Activated naive CD8-positive, alpha-beta T cell treated with anti-CD3 and anti-CD28 coated beads for 36 hours (primary cell): ENCODE data around the gene BICDL2. TPM values are rescaled to one million over a fixed set of nuclear protein-coding genes. Genes with fewer than 3 reads are reported as not detected.
"Not testable (repeated sequence)": the region's sequence is repeated elsewhere in the genome, so short reads cannot be mapped to it uniquely, and the experiment has no call there.

Experiments used
- DNase-seq: peaks from one replicate; pipeline ENCODE4 v3.0.0; 2021
- H3K27ac Mint-ChIP-seq: one replicate; pipeline ENCODE4 v1.8.0; 2022; ENCODE audit warnings: mild to moderate bottlenecking, moderate library complexity, mixed read lengths
- H3K27me3 Mint-ChIP-seq: one replicate; pipeline ENCODE4 v1.8.0; 2022; ENCODE audit warnings: mild to moderate bottlenecking, mixed read lengths
- H3K36me3 Mint-ChIP-seq: one replicate; pipeline ENCODE4 v1.8.0; 2021; ENCODE audit warnings: mild to moderate bottlenecking, mixed read lengths
- H3K4me1 Mint-ChIP-seq: one replicate; pipeline ENCODE4 v1.8.0; 2021; ENCODE audit warnings: mixed read lengths
- H3K4me3 Mint-ChIP-seq: one replicate; pipeline ENCODE4 v1.8.0; 2022; ENCODE audit warnings: mild to moderate bottlenecking, moderate library complexity, mixed read lengths
- H3K9me3 Mint-ChIP-seq: one replicate; pipeline ENCODE4 v1.8.0; 2022; ENCODE audit warnings: mixed read lengths
- total RNA-seq, 2 experiments: library from RNA; stranded (reverse); gene quantifications; one replicate each; pipeline ENCODE4 v1.2.3, GENCODE V29; 2021

BICDL2 gene
- total RNA-seq, 2 experiments from 2014 or later, result 0.31 to 0.56 TPM

GRCh38 chr16:3071655-3072054 is 34.9 kb upstream of the BICDL2 start:
- Mint-ChIP-seq H3K9me3 (peaks cover 1% of the 10 kb centered on the region), H3K36me3 (peaks cover 43% of the 10 kb centered on the region), H3K4me1 (peaks cover 64% of the 10 kb centered on the region), H3K4me3 (peak overlapping the region; percentile 3), H3K27ac (peak overlapping the region; percentile 90), H3K27me3 (no peaks in the 10 kb centered on the region)
- no peak for DNase-seq

GRCh38 chr16:3070608-3071111 is 33.9 kb upstream of the BICDL2 start:
- DNase-seq, result no peak
- Mint-ChIP-seq H3K27me3 (no peaks in the 10 kb centered on the region), H3K4me3 (no peak overlapping the region), H3K27ac (peak overlapping the region; percentile 90), H3K36me3 (peaks cover 53% of the 10 kb centered on the region), H3K4me1 (peaks cover 60% of the 10 kb centered on the region), H3K9me3 (peaks cover 1% of the 10 kb centered on the region)

GRCh38 chr16:3069146-3069545 is 32.4 kb upstream of the BICDL2 start:
- not testable (repeated sequence) for DNase-seq, H3K27me3 Mint-ChIP-seq, H3K9me3 Mint-ChIP-seq
- H3K27ac Mint-ChIP-seq, result peak overlapping the region; percentile 90
- peaks cover 51% of the 10 kb centered on the region for H3K36me3 Mint-ChIP-seq
- peaks cover 53% of the 10 kb centered on the region for H3K4me1 Mint-ChIP-seq
- peak overlapping the region; percentile 15 for H3K4me3 Mint-ChIP-seq

- no peak for DNase-seq
- H3K9me3 Mint-ChIP-seq, result no peaks in the 10 kb centered on the region
- H3K36me3 Mint-ChIP-seq, result peaks cover 51% of the 10 kb centered on the region
- H3K4me1 Mint-ChIP-seq, result peaks cover 51% of the 10 kb centered on the region
- H3K4me3 Mint-ChIP-seq, result peak overlapping the region; percentile 100
- H3K27me3 Mint-ChIP-seq, result no peaks in the 10 kb centered on the region
- peak overlapping the region; percentile 100 for H3K27ac Mint-ChIP-seq
Measured at GRCh38 chr16:3068487-3068886, 31.7 kb upstream of the BICDL2 start.

GRCh38 chr16:3066440-3066748 is 29.6 kb upstream of the BICDL2 start:
- Mint-ChIP-seq H3K36me3 (peaks cover 49% of the 10 kb centered on the region), H3K4me1 (peaks cover 44% of the 10 kb centered on the region), H3K4me3 (peak overlapping the region; percentile 100), H3K27ac (peak overlapping the region; percentile 100), H3K27me3 (no peaks in the 10 kb centered on the region), H3K9me3 (no peaks in the 10 kb centered on the region)
- DNase-seq, result no peak

GRCh38 chr16:3065742-3066439 is 29.1 kb upstream of the BICDL2 start:
- Mint-ChIP-seq H3K27ac (peak overlapping the region; percentile 100), H3K4me3 (peak overlapping the region; percentile 100), H3K27me3 (no peaks in the 10 kb centered on the region), H3K36me3 (peaks cover 49% of the 10 kb centered on the region), H3K9me3 (no peaks in the 10 kb centered on the region), H3K4me1 (peaks cover 40% of the 10 kb centered on the region)
- DNase-seq, result peak; percentile 42

GRCh38 chr16:3065069-3065741 is 28.5 kb upstream of the BICDL2 start, which contains the start of gene IL32:
Gene IL32 (plus strand): TSS chr16:3065640. CDS start chr16:3065812, 172 bp downstream.
- Mint-ChIP-seq H3K36me3 (peaks cover 47% of the 10 kb centered on the region), H3K4me1 (peaks cover 36% of the 10 kb centered on the region), H3K27ac (peak within 1 kb of the TSS; percentile 100), H3K9me3 (no peaks in the 10 kb centered on the region), H3K4me3 (peak within 1 kb of the TSS; percentile 100), H3K27me3 (no peaks in the 10 kb centered on the region)
- peak; percentile 68 for DNase-seq

- no peaks in the 10 kb centered on the region for H3K9me3 Mint-ChIP-seq
- peak overlapping the region; percentile 100 for H3K27ac Mint-ChIP-seq
- no peaks in the 10 kb centered on the region for H3K27me3 Mint-ChIP-seq
- DNase-seq, result no peak
- H3K4me3 Mint-ChIP-seq, result peak overlapping the region; percentile 100
- peaks cover 39% of the 10 kb centered on the region for H3K4me1 Mint-ChIP-seq
- peaks cover 35% of the 10 kb centered on the region for H3K36me3 Mint-ChIP-seq
Measured at GRCh38 chr16:3063625-3064386, 27.1 kb upstream of the BICDL2 start.

GRCh38 chr16:3062553-3062952 is 25.8 kb upstream of the BICDL2 start:
- H3K27me3 Mint-ChIP-seq, result no peaks in the 10 kb centered on the region
- no peak for DNase-seq
- no peak overlapping the region for H3K27ac Mint-ChIP-seq
- no peaks in the 10 kb centered on the region for H3K9me3 Mint-ChIP-seq
- H3K4me1 Mint-ChIP-seq, result peaks cover 35% of the 10 kb centered on the region
- no peak overlapping the region for H3K4me3 Mint-ChIP-seq
- peaks cover 24% of the 10 kb centered on the region for H3K36me3 Mint-ChIP-seq

GRCh38 chr16:3060339-3061127 is 23.8 kb upstream of the BICDL2 start:
- H3K4me1 Mint-ChIP-seq, result peaks cover 44% of the 10 kb centered on the region

GRCh38 chr16:3059723-3060242 is 23.0 kb upstream of the BICDL2 start:
- Mint-ChIP-seq H3K27me3 (no peaks in the 10 kb centered on the region), H3K27ac (peak overlapping the region; percentile 94), H3K36me3 (peaks cover 13% of the 10 kb centered on the region), H3K4me1 (peaks cover 50% of the 10 kb centered on the region), H3K4me3 (peak overlapping the region; percentile 81), H3K9me3 (no peaks in the 10 kb centered on the region)
- DNase-seq, result no peak

More at GRCh38 chr16:3060339-3061127, 23.8 kb upstream of the BICDL2 start:
- Mint-ChIP-seq H3K4me3 (peak overlapping the region; percentile 81), H3K36me3 (peaks cover 11% of the 10 kb centered on the region), H3K27ac (peak overlapping the region; percentile 94), H3K27me3 (no peaks in the 10 kb centered on the region), H3K9me3 (no peaks in the 10 kb centered on the region)
- DNase-seq, result no peak

- Mint-ChIP-seq H3K9me3 (no peaks in the 10 kb centered on the region), H3K27ac (peak overlapping the region; percentile 94), H3K27me3 (no peaks in the 10 kb centered on the region), H3K4me1 (peaks cover 50% of the 10 kb centered on the region), H3K36me3 (peaks cover 17% of the 10 kb centered on the region), H3K4me3 (peak overlapping the region; percentile 92)
- DNase-seq, result peak; percentile 94
Measured at GRCh38 chr16:3059041-3059722, 22.4 kb upstream of the BICDL2 start.

- Mint-ChIP-seq H3K9me3 (no peaks in the 10 kb centered on the region), H3K27ac (peak overlapping the region; percentile 85), H3K4me1 (peaks cover 50% of the 10 kb centered on the region), H3K36me3 (peaks cover 23% of the 10 kb centered on the region), H3K4me3 (peak overlapping the region; percentile 92), H3K27me3 (no peaks in the 10 kb centered on the region)
- DNase-seq, result peak; percentile 68
Measured at GRCh38 chr16:3058139-3059030, 21.6 kb upstream of the BICDL2 start.
